CD4-positive, alpha-beta T cell treated with Interleukin-17A for 1 hour (primary cell): Measurements from ENCODE around the gene EIF2AK3.

Experiments
- DNase-seq: peaks from one replicate; pipeline ENCODE4 v3.0.0-alpha.2; 2020

The EIF2AK3 gene

GRCh38 chr2:88537640-88538039, 89.6 kb downstream of the EIF2AK3 start:
- DNase-seq, result no peak

GRCh38 chr2:88530081-88530480, 97.2 kb downstream of the EIF2AK3 start:
- no peak for DNase-seq

GRCh38 chr2:88521445-88522073, 105.7 kb downstream of the EIF2AK3 start:
- no peak for DNase-seq

GRCh38 chr2:88517759-88518201, 109.5 kb downstream of the EIF2AK3 start:
- DNase-seq, result no peak
